Tibial nerve (tissue), 4 donors: Measurements from ENCODE around the gene TNS3. TPM values are rescaled to one million over a fixed set of nuclear protein-coding genes. Genes with fewer than 3 reads are reported as not detected.

Source experiments
- DNase-seq, 2 donors: peaks; one replicate each; pipeline ENCODE4 v3.0.0-alpha.2; 2019; ENCODE audit warnings: low spot score in 2 of 2
- H3K27ac ChIP-seq, 4 donors: fragments of 200-600 bp; sonication (generic) in 3 of 4; one replicate each; pipeline ENCODE4 v1.5.1; 2017 to 2019; ENCODE audit warnings: mild to moderate bottlenecking in 1 of 4
- H3K27me3 ChIP-seq, 2 donors: fragments of 200-600 bp; sonication (generic) in 1 of 2; one replicate each; pipeline versions ENCODE4 v1.5.1 to v1.6.0; 2017 to 2019
- H3K36me3 ChIP-seq, 3 donors: fragments of 200-600 bp; sonication (generic); one replicate each; pipeline ENCODE4 v1.5.1; 2018 to 2019
- H3K4me1 ChIP-seq, 4 donors: fragments of 200-600 bp; sonication (generic) in 3 of 4; one replicate each; pipeline ENCODE4 v1.5.1; 2017 to 2019
- H3K4me3 ChIP-seq, 4 donors: fragments of 200-600 bp; sonication (generic) in 3 of 4; one replicate each; pipeline ENCODE4 v1.5.1; 2017 to 2019; ENCODE audit warnings: mild to moderate bottlenecking in 1 of 4, moderate library complexity in 1 of 4
- H3K9me3 ChIP-seq, 4 donors: fragments of 200-600 bp; sonication (generic) in 3 of 4; one replicate each; pipeline ENCODE4 v1.5.1; 2017 to 2019
- EP300 ChIP-seq, 2 donors: sonication (generic); formaldehyde crosslinking; IDR thresholded peaks; one replicate each; pipeline ENCODE4 v1.6.1; 2017; ENCODE audit warnings: antibody characterized with exemption in 2 of 2, mild to moderate bottlenecking in 1 of 2
- POLR2A ChIP-seq, 2 donors: fragments of 450-650 bp; IDR thresholded peaks; one replicate each; pipeline ENCODE4 v1.6.1; 2017; ENCODE audit warnings: antibody characterized with exemption in 2 of 2, mild to moderate bottlenecking in 2 of 2, moderate library complexity in 2 of 2
- WGBS, 2 donors: methylation state at CpG; one replicate each; pipeline ENCODE4 v1.1.5; 2018; 5-methylcytosine and 5-hydroxymethylcytosine counted together
- total RNA-seq, 4 donors: library from RNA; depleted of rRNA; stranded (reverse); fragments of >200 nt; gene quantifications; one replicate each; pipeline ENCODE4 v1.1.0, GENCODE V29; 2016
- TF ChIP-seq, protein P1 (sequence below), 5 experiments: fragments of 200-600 bp in 3 of 5; fragments of 450-650 bp in 2 of 5; sonication (generic) in 3 of 5; IDR thresholded peaks; one replicate each; pipeline ENCODE4 v1.5.1; 2016 to 2019; ENCODE audit warnings: antibody characterized with exemption in 5 of 5, mild to moderate bottlenecking in 3 of 5, moderate library complexity in 2 of 5

TNS3 gene
- total RNA-seq, 4 donors from 2014 or later = 118 to 142 (median 133) TPM

- TF ChIP-seq, protein P1, sequence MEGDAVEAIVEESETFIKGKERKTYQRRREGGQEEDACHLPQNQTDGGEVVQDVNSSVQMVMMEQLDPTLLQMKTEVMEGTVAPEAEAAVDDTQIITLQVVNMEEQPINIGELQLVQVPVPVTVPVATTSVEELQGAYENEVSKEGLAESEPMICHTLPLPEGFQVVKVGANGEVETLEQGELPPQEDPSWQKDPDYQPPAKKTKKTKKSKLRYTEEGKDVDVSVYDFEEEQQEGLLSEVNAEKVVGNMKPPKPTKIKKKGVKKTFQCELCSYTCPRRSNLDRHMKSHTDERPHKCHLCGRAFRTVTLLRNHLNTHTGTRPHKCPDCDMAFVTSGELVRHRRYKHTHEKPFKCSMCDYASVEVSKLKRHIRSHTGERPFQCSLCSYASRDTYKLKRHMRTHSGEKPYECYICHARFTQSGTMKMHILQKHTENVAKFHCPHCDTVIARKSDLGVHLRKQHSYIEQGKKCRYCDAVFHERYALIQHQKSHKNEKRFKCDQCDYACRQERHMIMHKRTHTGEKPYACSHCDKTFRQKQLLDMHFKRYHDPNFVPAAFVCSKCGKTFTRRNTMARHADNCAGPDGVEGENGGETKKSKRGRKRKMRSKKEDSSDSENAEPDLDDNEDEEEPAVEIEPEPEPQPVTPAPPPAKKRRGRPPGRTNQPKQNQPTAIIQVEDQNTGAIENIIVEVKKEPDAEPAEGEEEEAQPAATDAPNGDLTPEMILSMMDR (IDR thresholded peaks at IDR 0.05) = no peak
- TF ChIP-seq EP300 (IDR thresholded peaks at IDR 0.05) (peak in 1 of 2 donors; percentile 71), POLR2A (IDR thresholded peaks at IDR 0.05) (no peak)
- Histone ChIP-seq H3K9me3 (no peaks in the 10 kb centered on the region), H3K4me1 (peaks cover 9 to 100% (median 81%) of the 10 kb centered on the region in 4 donors), H3K4me3 (no peak overlapping the region), H3K27ac (peak overlapping the region; percentile 44 to 91 (median 83)), H3K27me3 (no peaks in the 10 kb centered on the region), H3K36me3 (no peaks in the 10 kb centered on the region)
- WGBS, 2 donors = 38 to 39% methylated on average over 11 of the region's 11 CpGs
- no peak for DNase-seq
Observed at GRCh38 chr7:47574482-47575329, 7.2 kb downstream of the TNS3 start.

DNA sequence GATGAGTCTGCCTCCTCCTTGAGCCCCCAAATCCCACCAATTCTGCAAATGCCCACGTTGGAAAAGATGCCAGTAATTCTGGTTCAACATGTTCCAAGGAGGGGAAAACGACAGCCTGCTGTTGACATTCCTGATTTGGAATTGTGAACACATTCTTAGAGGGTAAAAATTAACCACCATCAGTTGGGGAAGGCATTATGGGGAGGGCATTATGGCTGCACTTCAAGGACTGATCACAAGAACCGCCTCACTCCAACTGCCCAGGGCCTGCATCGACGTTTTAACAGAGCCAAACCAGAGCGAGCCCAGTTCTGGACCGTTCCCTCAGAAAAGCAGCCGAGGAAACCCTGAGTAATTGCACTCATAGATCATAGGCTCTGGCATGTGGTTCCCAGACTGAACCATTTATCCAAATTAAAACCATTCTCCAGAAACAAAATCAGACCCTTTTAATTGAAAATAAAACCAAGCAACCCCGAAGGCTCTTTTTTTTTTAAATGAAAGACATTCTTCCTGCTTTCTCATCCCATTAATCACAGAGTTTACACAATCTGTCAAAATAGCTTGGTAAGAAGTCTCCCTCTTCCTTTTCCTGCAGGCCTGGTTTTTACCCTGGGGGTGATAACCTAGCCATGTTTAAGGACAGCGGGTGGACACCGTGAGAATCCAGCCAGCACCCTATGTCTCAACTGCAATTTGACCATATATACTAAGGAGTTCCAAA is 8.0 kb downstream of the TNS3 start:
- peak overlapping the region; percentile 44 to 91 (median 83) for H3K27ac ChIP-seq
- H3K4me3 ChIP-seq = no peak overlapping the region
- peaks cover 9 to 100% (median 76%) of the 10 kb centered on the region in 4 donors for H3K4me1 ChIP-seq
- H3K9me3 ChIP-seq = no peaks in the 10 kb centered on the region
- no peaks in the 10 kb centered on the region for H3K36me3 ChIP-seq
- no peaks in the 10 kb centered on the region for H3K27me3 ChIP-seq
- no peak for DNase-seq
- TF ChIP-seq EP300 (IDR thresholded peaks at IDR 0.05) (no peak), POLR2A (IDR thresholded peaks at IDR 0.05) (no peak)
- TF ChIP-seq, protein P1 (IDR thresholded peaks at IDR 0.05) = no peak
- WGBS, 2 donors = 16 to 17% methylated on average over 11 of the region's 11 CpGs

DNA sequence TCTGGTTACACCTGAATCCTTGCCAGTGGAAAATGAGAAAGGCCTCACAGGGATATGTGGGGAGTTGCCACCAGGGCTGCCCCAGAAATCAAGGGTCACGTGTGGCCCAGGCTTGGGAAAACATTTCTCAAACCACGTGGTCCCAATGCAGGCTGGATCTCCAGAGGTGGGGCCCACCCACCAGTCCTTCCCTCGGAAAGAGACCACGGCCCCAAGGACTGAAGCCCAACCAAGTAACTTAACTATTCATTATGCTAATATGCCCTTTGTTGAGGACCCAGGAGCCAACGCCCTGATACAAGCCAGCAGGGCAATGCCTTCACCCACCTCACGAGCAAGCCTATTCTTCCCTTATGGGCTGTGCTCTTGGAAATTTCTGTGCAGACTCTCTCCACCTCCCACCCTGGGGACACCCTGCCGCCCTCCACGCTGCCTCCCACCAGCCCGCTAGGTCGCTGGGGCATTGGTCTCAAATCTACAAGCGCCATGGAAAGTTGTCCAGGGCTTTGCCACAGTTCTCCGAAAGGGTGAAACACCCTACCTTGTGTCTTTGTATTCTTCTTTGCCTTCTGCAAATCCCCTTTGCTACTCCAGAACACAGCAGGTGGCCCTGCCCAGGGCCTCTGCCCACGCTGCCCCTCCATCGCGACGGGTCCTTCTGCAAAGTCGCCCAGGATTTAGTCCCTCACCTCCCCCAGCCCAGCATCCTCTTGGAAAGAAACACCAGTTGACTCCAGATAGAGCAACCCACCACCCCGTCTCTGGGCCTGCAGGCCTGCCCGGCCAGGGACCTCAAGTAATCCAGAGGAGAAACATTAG is 8.8 kb downstream of the TNS3 start:
- no peaks in the 10 kb centered on the region for H3K27me3 ChIP-seq
- H3K4me3 ChIP-seq = no peak overlapping the region
- TF ChIP-seq EP300 (IDR thresholded peaks at IDR 0.05) (no peak), POLR2A (IDR thresholded peaks at IDR 0.05) (no peak)
- TF ChIP-seq, protein P1 (IDR thresholded peaks at IDR 0.05) = no peak
- WGBS, 2 donors = 61 to 66% methylated on average over 19 of the region's 19 CpGs
- H3K27ac ChIP-seq = peak overlapping the region; percentile 44 to 91 (median 83)
- DNase-seq = no peak
- no peaks in the 10 kb centered on the region for H3K9me3 ChIP-seq
- peaks cover 9 to 100% (median 75%) of the 10 kb centered on the region in 4 donors for H3K4me1 ChIP-seq
- H3K36me3 ChIP-seq = no peaks in the 10 kb centered on the region

GRCh38 chr7:47572094-47572445 is 9.8 kb downstream of the TNS3 start:
- Histone ChIP-seq H3K4me3 (peak overlapping the region in 2 of 4 donors; percentile 14 to 16), H3K9me3 (no peaks in the 10 kb centered on the region), H3K4me1 (peaks cover 11 to 95% (median 68%) of the 10 kb centered on the region in 4 donors), H3K36me3 (no peaks in the 10 kb centered on the region), H3K27me3 (no peaks in the 10 kb centered on the region), H3K27ac (peak overlapping the region; percentile 68 to 91 (median 83))
- WGBS, 2 donors = 42 to 49% methylated on average over 14 of the region's 14 CpGs
- no peak for DNase-seq
- no peak for TF ChIP-seq EP300 (IDR thresholded peaks at IDR 0.05)
- TF ChIP-seq POLR2A (IDR thresholded peaks at IDR 0.05) = no peak
- TF ChIP-seq, protein P1 (IDR thresholded peaks at IDR 0.05) = no peak
